ENCODE data around the gene SLN.
"Not testable (repeated sequence)": the region's sequence is repeated elsewhere in the genome, so short reads cannot be mapped to it uniquely, and the experiment has no call there.

Gene SLN

DNA sequence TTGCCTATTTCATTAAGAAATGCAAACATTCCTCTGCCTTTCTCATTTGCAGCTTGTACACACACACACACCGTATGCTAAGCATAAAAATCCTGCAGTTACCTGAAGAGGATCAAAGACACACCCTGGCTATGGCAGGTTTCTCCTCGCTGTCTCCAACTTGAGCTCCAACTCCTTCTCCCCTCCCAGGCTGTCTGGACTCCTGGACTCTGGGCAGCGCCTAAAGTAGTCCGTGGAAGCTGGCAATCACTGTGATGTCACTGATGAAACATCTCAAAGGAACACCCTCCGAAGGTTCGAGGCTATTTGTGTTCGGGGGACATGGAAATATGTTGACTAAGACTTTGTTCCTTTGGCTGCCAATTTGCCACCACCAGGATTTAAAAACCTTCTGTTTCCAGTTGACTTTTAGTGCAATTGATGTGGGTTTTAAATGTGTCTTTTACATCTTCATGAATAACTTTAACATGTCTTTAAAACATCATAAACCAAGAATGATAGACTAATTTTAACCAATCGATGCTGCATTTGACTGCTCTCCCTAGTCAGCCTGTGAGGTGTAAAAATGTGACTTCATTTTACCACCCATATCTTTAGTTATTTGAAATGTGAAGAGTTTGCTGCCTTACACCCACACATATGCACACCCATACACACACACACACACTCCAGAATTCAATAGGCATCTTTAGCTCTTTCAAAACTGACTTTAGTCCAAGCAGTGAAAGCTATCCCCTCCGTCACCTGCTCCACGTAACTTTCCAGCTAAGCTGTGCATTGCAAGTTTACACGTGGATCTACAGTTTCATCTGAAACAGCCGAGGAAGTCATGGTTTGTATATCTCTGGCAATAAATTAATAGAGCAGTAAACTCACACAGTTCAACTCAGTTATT lies at the start of gene SLN:
Gene SLN, minus strand, starts transcription at position 196 of the 895 bp plus-strand sequence.
- DNase-seq (ENCODE audit: low spot score): no peak

DNA sequence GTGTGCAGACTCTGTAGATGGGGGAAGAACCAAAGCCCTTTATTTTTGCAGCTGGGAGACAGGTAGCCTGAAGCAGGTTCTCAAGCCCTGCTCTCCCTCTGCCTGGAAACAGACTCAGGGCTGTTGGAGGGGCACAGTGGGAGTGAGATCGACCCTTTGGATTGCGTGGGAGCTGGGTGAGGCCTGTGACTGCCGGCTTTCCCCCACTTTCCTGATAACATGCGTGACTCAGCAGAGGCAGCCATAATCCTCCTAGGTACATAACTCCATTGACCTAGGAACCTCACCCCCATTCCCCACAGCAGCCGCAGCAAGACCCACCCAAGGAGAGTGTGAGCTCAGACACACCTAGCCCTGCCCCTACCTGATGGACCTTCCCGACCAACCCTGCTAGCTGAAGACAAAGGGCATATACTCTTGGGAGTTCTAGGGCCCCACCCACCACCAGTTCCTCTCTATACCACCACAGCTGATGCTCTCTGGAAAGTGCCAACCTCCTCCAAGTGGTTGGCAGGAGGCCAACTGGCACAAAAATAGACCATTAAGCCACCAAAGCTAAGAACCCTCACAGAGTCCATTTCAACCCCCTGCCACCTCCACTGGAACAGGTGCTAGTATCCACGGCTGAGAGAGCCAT lies 47.0 kb upstream of the SLN start:
- not testable (repeated sequence) for DNase-seq (ENCODE audit: low spot score)

DNA sequence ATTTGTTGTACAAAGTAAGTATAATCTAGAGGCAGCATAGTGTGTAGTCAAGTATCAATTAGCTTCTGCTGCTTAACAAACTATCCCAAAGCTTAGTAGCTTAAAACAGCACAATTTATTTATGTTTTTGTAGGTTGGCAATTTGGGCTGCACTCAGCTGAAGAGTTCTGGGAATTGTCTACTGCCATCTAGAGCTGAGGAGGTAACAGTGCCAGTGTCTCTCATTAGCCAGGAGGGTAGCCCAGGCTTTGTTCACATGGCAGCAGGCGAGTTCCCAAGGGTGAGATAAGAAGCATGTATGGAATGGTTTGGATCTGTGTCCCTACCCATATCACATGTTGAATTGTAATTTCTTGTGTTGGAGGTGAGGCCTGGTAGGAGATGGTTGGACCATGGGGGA lies 45.8 kb upstream of the SLN start:
- no peak for DNase-seq (ENCODE audit: low spot score)

DNA sequence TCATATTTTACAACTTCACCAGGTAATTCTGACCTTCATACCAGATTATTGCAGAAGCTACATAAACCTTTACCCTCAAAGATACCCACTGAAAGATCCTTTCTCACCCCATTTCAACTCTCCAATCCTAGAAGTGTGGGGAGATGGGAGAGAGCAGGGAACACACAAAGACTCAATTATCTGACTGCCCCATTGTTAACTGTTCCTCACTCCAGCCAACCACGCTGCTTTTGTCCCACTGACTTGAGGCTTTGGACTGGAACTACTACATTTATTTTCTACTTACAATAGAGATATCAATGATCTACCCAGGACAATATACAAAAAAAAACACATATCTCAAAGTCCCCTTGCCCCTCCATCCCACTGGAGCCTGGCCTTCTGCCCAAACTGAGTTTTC lies 44.7 kb upstream of the SLN start:
- no peak for DNase-seq (ENCODE audit: low spot score)

DNA sequence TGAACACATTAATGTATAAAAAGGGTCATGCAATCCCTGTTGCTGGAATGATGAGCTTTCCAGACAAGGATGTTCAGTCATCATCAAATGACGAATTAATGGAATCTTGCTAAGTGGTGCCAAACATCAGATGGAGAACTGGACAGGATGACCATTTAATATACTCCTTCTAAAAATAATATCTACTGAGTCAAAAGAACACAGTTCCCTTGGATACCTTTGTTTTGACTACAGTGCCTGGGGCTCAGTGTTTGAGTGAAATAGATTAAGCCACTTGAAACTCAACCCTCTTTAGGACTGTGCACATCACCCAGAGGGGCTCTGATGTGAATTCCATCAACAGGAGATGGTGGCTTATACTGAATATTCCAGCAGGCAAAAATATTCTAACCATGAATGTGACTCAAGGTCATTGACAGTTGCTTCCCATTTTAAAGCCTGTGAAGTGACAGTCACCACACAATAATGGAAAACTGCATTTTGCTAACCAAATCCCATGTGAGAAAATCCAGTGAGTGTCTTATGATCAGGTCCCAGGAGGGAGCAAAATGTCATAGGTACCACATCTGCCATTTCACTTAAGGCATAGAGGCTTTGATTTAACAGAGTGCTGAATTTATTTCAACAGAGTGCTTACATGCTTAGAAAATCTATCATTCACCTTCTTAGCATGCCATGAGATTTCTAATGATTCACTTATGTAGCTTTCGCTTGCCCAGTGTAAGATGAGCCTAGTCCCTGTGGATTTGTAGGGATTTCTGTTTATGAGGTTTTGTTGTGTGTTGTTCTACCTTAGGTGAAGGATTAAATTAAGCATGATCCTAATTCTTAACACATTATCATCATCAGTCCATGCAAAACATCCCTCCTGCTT lies 41.3 kb upstream of the SLN start:
- DNase-seq (ENCODE audit: low spot score): no peak

DNA sequence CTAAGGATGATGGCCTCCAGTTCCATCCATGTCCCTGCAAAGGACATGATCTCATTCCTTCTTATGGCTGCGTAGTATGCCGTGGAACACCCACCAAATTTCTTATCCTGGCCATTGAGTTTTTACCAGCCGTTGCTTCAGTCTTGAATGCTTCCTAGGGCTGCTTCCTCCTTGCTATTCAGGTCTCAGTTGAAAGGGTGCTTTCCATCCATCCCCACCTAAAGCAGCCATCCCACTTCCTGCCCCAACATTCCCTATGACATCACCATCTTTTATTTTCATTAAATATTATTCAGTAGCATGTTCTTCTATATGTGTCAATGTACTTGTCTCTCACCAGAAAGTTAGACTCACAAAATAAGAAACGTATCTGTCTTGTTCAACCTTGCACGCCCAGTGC lies 40.7 kb upstream of the SLN start:
- no peak for DNase-seq (ENCODE audit: low spot score)

DNA sequence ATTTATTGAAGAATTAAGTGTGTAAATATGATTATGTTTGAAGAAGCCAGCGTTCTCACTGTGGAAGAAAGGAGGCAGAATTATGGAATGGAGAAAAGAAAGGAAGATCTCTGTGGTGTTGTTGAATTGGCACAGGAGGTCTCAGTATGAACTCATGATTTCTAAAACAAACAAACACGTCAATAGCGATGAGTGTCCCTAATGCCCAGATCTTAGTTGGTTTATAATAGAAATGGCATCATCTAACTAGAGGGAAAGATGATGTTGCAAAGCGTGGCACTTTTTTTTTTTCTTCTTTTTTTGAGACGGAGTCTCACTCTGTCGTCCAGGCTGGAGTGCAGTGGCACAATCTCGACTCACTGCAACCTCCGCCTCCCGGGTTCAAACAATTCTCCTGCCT lies 39.2 kb upstream of the SLN start:
- DNase-seq (ENCODE audit: low spot score): no peak

DNA sequence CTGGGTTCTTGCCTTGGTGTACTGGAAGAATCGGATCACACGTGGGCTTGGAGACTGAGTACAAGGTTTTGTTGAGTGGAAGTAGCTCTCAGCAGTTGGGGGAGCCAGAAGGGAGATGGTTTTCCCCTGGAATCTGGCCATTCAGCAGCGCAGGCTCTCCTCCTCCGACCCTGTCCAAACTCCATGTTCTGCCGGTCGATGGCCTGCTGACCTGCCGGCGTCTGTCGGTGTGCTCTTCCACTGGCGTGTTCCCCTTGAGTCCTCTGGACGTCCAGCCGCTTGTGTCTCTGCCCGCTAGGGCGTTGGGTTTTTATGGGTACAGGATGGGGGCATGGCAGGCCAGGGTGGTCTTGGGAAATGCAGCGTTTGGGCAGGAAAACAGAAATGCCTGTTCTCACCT lies 38.5 kb upstream of the SLN start:
- no peak for DNase-seq (ENCODE audit: low spot score)

DNA sequence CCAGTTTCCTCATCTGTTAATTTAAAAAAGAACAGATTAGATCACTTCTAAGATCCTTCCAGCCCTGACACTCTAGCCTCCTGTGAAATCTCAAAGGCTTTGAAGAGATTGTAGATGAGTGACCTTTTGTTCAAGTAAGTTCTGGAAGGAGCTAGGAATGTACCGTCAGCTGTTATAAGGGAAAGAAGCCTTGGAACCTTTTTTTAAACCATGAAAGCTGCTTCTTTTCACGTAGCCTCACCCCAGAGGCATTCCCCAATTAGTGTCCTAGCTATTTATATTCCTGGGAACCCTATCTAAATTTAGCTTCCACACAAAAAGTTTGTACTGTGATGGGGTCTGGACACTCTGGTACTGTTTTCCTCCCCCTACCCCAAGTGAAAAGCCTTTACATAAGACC lies 35.8 kb upstream of the SLN start:
- DNase-seq (ENCODE audit: low spot score): no peak

DNA sequence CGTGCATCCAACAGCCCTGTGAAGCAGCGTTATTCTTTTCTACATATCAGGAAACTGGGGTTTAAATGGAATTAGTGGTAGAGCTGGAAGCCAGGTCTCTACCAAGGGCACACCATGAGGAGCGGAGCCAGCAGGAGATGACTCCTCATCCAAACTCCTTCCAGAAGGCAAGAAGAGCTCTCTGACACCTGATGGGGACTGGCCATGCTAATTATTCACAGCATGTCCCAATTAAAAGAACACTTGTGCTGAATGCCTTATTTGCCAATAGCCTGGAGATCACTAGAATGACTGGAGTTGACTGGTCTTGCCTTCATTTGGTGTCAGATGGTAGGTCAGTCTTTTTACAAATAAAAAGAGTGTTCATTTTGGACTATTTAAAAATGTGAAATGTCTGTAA lies 32.9 kb upstream of the SLN start:
- no peak for DNase-seq (ENCODE audit: low spot score)

DNA sequence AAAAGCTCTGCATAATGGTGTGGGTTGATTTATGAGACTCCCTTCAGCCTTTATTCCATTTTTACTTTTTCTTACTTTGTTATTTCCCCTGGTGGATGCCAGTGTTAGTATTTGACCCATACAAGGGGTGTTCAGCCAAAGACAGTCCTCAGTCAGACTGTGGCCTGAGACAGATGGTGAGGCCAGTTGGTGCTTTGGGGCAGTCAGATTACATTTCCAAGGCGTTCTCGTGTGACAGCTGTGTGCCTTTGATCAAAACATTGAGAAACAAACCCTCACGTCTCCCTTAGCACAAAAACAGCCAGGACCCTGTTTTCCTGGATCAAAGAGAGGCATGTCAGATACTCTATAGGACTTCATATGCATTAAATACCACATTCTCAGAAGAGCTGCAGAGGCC lies 31.3 kb upstream of the SLN start:
- DNase-seq (ENCODE audit: low spot score): no peak

DNA sequence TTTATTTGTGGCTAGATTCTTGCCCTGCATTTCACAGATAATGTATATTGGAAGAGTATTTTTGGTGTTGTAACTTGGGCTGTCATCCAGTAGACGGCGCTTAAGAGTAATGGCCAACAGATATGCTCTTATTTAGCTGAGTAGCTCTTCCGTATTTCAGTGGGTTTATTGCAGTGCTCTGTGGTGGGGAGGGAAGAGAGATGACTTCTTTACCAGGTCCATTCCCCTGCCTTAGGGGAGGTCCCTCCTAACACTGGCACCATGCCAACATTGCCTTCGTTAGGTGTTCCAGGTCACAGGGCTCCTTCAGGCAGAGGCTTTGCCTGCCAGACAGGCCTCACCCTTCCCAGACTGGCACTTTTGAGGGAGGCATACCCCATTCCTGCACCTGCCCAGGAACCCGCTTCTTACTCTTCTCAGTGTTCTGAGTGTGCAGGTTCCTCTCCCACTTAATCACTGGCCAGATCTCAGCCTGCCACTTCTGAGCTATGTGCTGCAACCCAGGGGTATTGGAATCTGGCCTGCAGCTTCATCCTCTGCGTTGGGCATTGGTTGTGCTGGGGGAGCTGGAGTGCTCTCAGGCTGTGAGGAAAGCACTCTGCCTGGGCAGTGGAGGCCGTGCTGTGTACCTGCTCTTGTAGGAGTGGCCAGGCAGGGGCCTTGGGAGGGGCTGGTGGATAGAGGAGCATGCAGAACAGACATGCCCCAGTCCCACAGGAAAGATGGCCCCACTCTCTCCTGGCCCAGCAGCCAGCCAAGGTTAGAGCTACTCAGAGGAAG lies 29.4 kb upstream of the SLN start:
- peak; percentile 23 for DNase-seq (ENCODE audit: low spot score)

DNA sequence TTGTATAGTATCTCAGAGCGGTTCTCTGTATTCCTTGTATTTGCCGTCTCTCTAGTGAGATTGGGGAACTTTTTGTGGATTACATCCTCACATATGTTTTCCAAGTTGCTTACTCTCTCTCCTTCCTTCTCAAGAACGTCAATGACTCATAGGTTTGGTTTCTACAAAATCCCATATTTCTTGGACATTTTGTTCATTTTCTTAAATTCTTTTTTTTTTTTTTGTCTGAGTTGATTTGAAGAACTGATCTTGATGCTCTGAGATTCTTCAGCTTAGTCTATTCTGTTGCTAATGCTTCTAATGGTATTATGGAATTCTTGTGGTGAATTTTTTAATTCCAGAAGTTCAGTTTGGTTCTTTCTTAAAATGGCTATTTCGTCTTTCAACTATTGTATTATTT lies 28.4 kb upstream of the SLN start:
- no peak for DNase-seq (ENCODE audit: low spot score)

DNA sequence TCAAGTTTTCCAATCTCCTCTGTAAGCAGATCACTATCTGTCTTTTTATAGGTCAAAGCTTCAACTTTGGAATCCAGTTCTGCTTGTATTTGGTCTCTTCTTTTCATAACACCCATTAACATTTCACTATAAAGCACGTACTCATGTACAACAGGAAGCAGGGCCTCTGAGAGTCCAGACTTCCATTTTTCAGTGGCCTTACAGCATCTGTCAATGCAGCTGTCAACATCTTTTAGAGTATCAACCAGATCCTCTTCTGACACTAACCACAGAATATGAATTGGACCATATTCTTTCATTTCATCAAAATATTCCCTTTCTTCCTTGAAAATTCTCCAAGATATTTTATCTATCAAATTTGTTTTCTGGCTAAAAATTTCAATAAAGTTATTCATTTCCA lies 24.7 kb upstream of the SLN start:
- DNase-seq (ENCODE audit: low spot score): no peak

DNA sequence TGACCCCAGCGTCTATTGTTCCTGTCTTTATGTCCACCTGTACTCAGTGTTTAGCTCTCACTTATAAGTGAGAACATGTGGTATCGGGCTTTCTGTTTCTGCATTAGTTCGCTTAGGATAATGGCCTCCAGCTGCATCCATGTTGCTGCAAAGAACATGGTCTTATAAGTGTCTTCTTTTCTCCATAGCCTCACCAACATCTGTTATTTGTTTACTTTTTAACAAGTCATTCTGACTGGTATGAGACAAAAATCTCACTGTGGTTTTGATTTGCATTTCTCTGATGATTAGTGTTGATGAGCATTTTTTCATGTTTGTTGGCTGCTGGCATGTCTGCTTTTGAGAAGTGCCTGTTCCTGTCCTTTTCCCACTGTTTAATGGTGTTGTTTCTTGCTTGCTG lies 21.7 kb upstream of the SLN start:
- DNase-seq (ENCODE audit: low spot score): no peak

DNA sequence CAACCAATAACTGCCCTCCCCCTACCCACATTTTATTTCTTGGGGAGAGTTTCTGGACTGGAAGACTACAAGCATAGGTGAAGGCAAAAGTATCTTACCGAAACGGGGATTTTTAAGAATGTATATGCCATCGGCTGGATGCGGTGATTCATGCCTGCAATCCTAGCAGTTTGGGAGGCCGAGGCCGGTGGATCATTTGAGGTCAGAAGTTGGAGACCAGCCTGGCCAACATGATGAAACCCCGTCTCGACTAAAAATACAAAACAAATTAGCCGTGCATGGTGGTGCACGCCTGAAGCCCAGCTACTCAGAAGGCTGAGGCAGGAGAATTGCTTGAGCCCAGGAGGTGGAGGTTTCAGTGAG lies 20.8 kb upstream of the SLN start:
- no peak for DNase-seq (ENCODE audit: low spot score)

DNA sequence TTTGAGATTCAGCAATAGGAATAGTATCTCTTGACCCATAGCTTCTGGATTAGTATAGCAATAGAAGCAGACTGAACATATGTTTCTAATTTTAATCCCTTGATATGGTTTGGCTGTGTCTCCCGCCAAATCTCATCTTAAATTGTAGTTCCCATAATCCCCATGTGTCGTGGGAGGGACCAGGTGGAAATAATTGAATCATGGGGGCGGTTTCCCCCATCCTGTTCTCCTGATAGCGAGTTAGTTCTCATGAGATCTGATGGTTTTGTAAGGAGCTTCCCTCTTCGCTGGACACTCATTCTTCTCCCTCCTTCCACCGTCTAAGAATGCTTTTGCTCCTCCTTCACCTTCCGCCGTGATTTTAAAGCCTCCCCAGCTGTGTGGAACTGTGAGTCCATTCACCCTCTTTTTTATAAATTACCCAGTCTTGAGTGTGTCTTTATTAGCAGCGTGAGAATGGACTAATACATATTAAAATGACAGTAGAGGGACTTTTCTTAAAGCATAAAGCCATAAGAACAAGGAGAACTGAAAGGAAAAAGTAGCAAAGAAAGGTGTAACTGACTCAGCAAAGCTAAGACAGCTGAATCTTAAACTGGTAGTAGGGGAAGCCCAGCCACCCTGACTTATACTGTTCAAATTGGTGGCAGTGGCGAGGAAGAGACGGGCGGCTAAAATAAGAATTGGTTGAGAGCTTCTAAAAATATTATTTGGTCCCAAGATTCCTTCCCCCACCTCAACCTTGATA lies 20.3 kb upstream of the SLN start:
- no peak for DNase-seq (ENCODE audit: low spot score)

DNA sequence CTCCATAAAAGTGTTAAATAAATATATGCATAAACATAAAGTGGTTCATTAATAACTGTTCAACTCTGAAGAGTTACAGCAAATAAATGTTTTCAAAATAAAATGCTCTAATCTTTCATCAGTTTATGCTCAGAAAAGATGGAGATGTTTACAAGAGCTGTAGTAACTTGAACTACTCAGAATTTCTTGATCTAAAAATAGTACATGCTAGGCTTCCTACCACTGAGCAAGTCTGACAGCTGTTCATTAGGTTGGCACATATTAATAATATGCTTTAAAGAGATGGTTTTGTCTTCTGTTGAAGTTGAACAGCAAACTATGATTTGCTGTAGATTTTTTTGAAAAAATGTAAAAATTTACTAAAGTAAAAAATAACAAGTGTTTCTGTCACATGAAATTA lies 10.8 kb upstream of the SLN start:
- no peak for DNase-seq (ENCODE audit: low spot score)

DNA sequence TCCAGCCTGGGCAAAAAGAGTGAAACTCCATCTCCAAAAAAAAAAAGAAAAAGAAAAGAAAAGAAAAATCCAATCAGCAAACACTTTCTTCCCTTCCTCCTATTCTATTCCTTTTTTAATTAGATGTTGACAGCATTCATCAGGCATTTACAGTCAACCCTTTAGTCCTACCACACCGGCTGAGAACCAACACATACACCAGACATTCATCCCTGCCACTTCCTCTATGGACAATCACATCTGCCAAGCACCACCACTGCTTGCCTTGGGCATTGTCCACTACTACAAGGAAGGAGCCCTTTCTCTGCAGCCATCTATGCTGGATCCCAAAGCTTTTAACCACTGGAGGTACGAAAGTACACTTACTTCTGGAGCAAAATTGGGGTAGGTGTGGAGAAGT lies 9.4 kb upstream of the SLN start:
- no peak for DNase-seq (ENCODE audit: low spot score)

DNA sequence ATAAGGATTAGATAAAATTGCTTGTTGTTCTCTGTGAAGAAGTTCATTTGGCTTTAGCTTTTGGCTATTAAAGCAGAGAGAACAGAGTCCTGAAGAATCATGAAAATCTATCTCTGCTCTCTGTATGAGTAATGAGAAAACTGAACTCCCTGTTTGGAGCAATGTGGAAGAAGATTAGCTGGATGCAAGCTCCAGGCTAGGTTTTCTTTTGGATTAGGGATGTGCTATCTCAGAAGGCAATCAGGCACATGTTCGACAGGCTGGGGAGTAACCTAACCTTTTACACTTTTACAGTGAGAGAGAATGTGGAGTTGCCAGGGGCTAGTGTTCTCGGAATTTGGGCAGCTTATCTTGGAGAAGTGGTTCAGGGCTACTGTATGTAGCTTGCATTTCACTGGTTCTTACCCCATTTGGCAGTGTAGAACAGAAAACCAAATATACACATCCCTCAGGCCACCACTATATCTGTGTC lies 8.5 kb upstream of the SLN start:
- DNase-seq (ENCODE audit: low spot score): no peak
